Measurements from ENCODE around the gene ME3. TPM values are rescaled to one million over a fixed set of nuclear protein-coding genes. Genes with fewer than 3 reads are reported as not detected.

The ME3 gene
- total RNA-seq, 1 experiment from 2014 or later: 0.30 TPM

- H3K4me3 ChIP-seq (replicated peaks in 1 of 2; ENCODE audit: low read depth in 1 of 2, low read length in 2 of 2): no peak overlapping the region
- ChIA-PET RAD21 (ENCODE audit: low non-redundant PET in 1 of 2, low total read pairs in 2 of 2, uncharacterized antibody in 2 of 2, unreplicated experiment in 2 of 2) (no interaction called here), POLR2A (no interaction called here), CTCF (no interaction called here)
- no peak overlapping the region for H3K9ac ChIP-seq (ENCODE audit: low read length)
- no peak overlapping the region for H2AFZ ChIP-seq (ENCODE audit: low read depth, low read length, poor library complexity, severe bottlenecking)
- H3K79me2 ChIP-seq (ENCODE audit: insufficient read depth, low read length): no peaks in the 10 kb centered on the region
- H3K9me3 ChIP-seq (ENCODE audit: control insufficient read depth in 1 of 2, insufficient read depth in 1 of 2, low read depth in 1 of 2, low read length in 2 of 2): no peaks in the 10 kb centered on the region
- no TSS peak for BruUV-seq (replicated peaks)
- no peak overlapping the region for H3K27ac ChIP-seq (ENCODE audit: low read depth, low read length)
- H3K36me3 ChIP-seq (ENCODE audit: control insufficient read depth in 1 of 2, insufficient read depth in 2 of 2, low read length in 2 of 2): no peaks in the 10 kb centered on the region
- intact Hi-C loops (cut with micrococcal nuclease): no loop called here
- ATAC-seq (no peak), DNase-seq (ENCODE audit: low read depth, low spot score) (no peak)
- H3K9me2 ChIP-seq (ENCODE audit: insufficient read depth): no peaks in the 10 kb centered on the region
- no peak overlapping the region for H3K4me2 ChIP-seq (ENCODE audit: low read length)
- no peaks in the 10 kb centered on the region for H4K20me1 ChIP-seq (ENCODE audit: insufficient read depth)
- H3K27me3 ChIP-seq (ENCODE audit: insufficient read depth, low read length): no peaks in the 10 kb centered on the region
- TF ChIP-seq EZH2 (IDR thresholded peaks at IDR 0.05) (no peak), TCF7L2 (IDR thresholded peaks at IDR 0.05; ENCODE audit: borderline replicate concordance, extremely low read depth, insufficient read depth, insufficient read length) (no peak), JUND (IDR thresholded peaks at IDR 0.05) (no peak), YY1 (IDR thresholded peaks at IDR 0.05; ENCODE audit: extremely low read depth, insufficient replicate concordance, low read depth, low read length) (no peak), SRF (IDR thresholded peaks at IDR 0.05; ENCODE audit: low read depth) (no peak), EZH2phosphoT487 (IDR thresholded peaks at IDR 0.05; ENCODE audit: borderline replicate concordance) (no peak), SIN3A (IDR thresholded peaks at IDR 0.05; ENCODE audit: low read depth) (no peak), CEBPB (IDR thresholded peaks at IDR 0.05; ENCODE audit: low read depth) (no peak), ELF1 (IDR thresholded peaks at IDR 0.05; ENCODE audit: borderline replicate concordance, low read depth) (no peak), RAD21 (IDR thresholded peaks at IDR 0.05; ENCODE audit: low read depth) (no peak), POLR2A (IDR thresholded peaks at IDR 0.05; ENCODE audit: borderline replicate concordance, extremely low read depth, insufficient read depth, insufficient read length) (no peak), REST (IDR thresholded peaks at IDR 0.05; ENCODE audit: low read depth) (no peak), POLR2AphosphoS5 (IDR thresholded peaks at IDR 0.05; ENCODE audit: low read depth, low read length) (no peak)
- TF ChIP-seq, protein P1, sequence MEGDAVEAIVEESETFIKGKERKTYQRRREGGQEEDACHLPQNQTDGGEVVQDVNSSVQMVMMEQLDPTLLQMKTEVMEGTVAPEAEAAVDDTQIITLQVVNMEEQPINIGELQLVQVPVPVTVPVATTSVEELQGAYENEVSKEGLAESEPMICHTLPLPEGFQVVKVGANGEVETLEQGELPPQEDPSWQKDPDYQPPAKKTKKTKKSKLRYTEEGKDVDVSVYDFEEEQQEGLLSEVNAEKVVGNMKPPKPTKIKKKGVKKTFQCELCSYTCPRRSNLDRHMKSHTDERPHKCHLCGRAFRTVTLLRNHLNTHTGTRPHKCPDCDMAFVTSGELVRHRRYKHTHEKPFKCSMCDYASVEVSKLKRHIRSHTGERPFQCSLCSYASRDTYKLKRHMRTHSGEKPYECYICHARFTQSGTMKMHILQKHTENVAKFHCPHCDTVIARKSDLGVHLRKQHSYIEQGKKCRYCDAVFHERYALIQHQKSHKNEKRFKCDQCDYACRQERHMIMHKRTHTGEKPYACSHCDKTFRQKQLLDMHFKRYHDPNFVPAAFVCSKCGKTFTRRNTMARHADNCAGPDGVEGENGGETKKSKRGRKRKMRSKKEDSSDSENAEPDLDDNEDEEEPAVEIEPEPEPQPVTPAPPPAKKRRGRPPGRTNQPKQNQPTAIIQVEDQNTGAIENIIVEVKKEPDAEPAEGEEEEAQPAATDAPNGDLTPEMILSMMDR (IDR thresholded peaks at IDR 0.05 in 2 of 3, conservative IDR thresholded peaks at IDR 0.05 in 1 of 3; ENCODE audit: borderline replicate concordance in 1 of 3, insufficient read depth in 1 of 3, low read depth in 2 of 3, low read length in 2 of 3): no peak
- TF ChIP-seq, protein P2, sequence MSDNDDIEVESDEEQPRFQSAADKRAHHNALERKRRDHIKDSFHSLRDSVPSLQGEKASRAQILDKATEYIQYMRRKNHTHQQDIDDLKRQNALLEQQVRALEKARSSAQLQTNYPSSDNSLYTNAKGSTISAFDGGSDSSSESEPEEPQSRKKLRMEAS (IDR thresholded peaks at IDR 0.05): no peak
- TF ChIP-seq, protein P3, sequence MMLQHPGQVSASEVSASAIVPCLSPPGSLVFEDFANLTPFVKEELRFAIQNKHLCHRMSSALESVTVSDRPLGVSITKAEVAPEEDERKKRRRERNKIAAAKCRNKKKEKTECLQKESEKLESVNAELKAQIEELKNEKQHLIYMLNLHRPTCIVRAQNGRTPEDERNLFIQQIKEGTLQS (IDR thresholded peaks at IDR 0.05): no peak
- H3K4me1 ChIP-seq (ENCODE audit: control insufficient read depth in 1 of 2, insufficient read depth in 2 of 2, low read length in 2 of 2): no peaks in the 10 kb centered on the region
Measured at GRCh38 chr11:86421946-86422345, 250.5 kb downstream of the ME3 start.

Measured in HCT116 (cell line).